PC-9 (cell line): ENCODE measurements around the gene RUNX2. TPM values are rescaled to one million over a fixed set of nuclear protein-coding genes. Genes with fewer than 3 reads are reported as not detected.

ENCODE experiments used
- BruUV-seq: library from RNA; stranded (reverse); fragments of 400-500 nt; replicated peaks from 2 replicates; lab custom pipeline; 2021; lab: Mats Ljungman, UMichigan
- CTCF ChIA-PET: fragments of 300-600 bp; sonication (Branson Sonifier 250); formaldehyde crosslinking; loops from one replicate; lab custom pipeline; 2022; ENCODE audit warnings: antibody characterized with exemption; lab: Charles Lee
- POLR2A ChIA-PET: fragments of 300-600 bp; sonication (Branson Sonifier 250); formaldehyde crosslinking; loops from one replicate; lab custom pipeline; 2022; ENCODE audit warnings: antibody characterized with exemption; ENCODE audit not compliant: unreplicated experiment; lab: Charles Lee
- DNase-seq, 2 experiments: peaks; one replicate each; pipeline versions ENCODE4 v3.0.0 to v3.0.0-alpha.2; 2015 to 2022; ENCODE audit warnings: mixed read lengths in 1 of 2
- H2AFZ ChIP-seq: fragments of 200-600 bp; sonication (generic); 2 replicates; pipeline ENCODE4 v1.8.1; 2017; ENCODE audit warnings: antibody characterized with exemption
- H3F3A ChIP-seq: fragments of 200-600 bp; sonication (generic); 2 replicates; pipeline ENCODE4 v1.8.1; 2017; ENCODE audit warnings: antibody characterized with exemption, mild to moderate bottlenecking, low read depth; ENCODE audit not compliant: insufficient read depth
- H3K27ac ChIP-seq: fragments of 200-600 bp; sonication (generic); 2 replicates; pipeline ENCODE4 v1.6.1; 2016; ENCODE audit warnings: mixed run types
- H3K27me3 ChIP-seq: fragments of 200-600 bp; sonication (generic); 2 replicates; pipeline ENCODE4 v1.6.1; 2016; ENCODE audit warnings: low read depth, mixed run types; ENCODE audit not compliant: insufficient read depth
- H3K36me3 ChIP-seq: fragments of 200-600 bp; sonication (generic); 2 replicates; pipeline ENCODE4 v1.6.1; 2016; ENCODE audit warnings: low read depth, mixed run types
- H3K4me1 ChIP-seq: fragments of 200-600 bp; sonication (generic); replicated peaks from 2 replicates; pipeline ENCODE4 v1.6.1; 2016; ENCODE audit warnings: mixed run types; ENCODE audit not compliant: insufficient read depth
- H3K4me2 ChIP-seq: fragments of 200-600 bp; sonication (generic); 2 replicates; pipeline ENCODE4 v1.6.1; 2017; ENCODE audit warnings: mixed run types
- H3K4me3 ChIP-seq: fragments of 200-600 bp; sonication (generic); 2 replicates; pipeline ENCODE4 v1.6.1; 2016; ENCODE audit warnings: mixed run types
- H3K79me2 ChIP-seq: fragments of 200-600 bp; sonication (generic); 2 replicates; pipeline ENCODE4 v1.6.1; 2017; ENCODE audit warnings: low read depth, mixed run types
- H3K9me2 ChIP-seq: fragments of 200-600 bp; sonication (generic); 2 replicates; pipeline ENCODE4 v1.8.1; 2017; ENCODE audit warnings: mild to moderate bottlenecking; ENCODE audit not compliant: insufficient read depth
- H3K9me3 ChIP-seq: fragments of 200-600 bp; sonication (generic); 2 replicates; pipeline ENCODE4 v1.8.1; 2016; ENCODE audit warnings: low read depth; ENCODE audit not compliant: insufficient read depth
- H4K20me1 ChIP-seq: fragments of 200-600 bp; sonication (generic); 2 replicates; pipeline ENCODE4 v1.8.1; 2017; ENCODE audit not compliant: insufficient read depth
- CTCF ChIP-seq: fragments of 200-600 bp; sonication (generic); conservative IDR thresholded peaks from 2 replicates; pipeline ENCODE4 v1.6.1; 2017; ENCODE audit warnings: mixed run types, antibody characterized with exemption, mild to moderate bottlenecking, moderate library complexity
- EZH2 ChIP-seq: fragments of 200-600 bp; sonication (generic); IDR thresholded peaks from 2 replicates; pipeline ENCODE4 v1.8.0; 2017; ENCODE audit warnings: antibody characterized with exemption, low read depth
- intact Hi-C: fragments of 100-400 bp; cut with micrococcal nuclease; formaldehyde crosslinking; loops from one replicate; pipeline ENCODE4 v1.10.0; 2022; ENCODE audit not compliant: unreplicated experiment
- total RNA-seq: library from RNA; stranded (reverse); gene quantifications from 2 replicates; pipeline ENCODE4 v1.2.3, GENCODE V29; 2021

Gene RUNX2
- total RNA-seq, 1 experiment from 2014 or later: 12.5 TPM

DNA sequence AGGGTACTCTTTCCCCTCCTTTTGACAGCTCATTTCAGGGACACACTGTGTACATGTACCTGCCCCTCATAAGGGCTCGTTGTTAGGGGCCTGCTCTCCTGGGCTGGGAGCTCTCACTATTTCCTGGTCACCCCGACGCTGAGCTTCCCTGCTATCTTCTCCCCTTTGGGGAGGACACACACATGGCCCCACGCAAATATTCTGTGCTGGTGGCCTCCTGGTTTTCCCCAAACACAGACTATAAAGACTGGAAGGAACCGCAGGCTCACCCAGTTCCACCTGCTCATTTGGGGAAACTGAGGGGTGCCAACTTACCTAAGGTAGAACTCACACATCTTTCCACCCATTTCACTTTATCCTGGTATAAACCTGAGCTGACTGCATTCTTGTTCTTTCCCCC, 351.0 kb downstream of the RUNX2 start:
- H4K20me1 ChIP-seq: no peaks in the 10 kb centered on the region
- no peak overlapping the region for H3K27ac ChIP-seq
- no TSS peak for BruUV-seq
- no peak overlapping the region for H3K4me3 ChIP-seq
- no peaks in the 10 kb centered on the region for H3K79me2 ChIP-seq
- POLR2A ChIA-PET: no interaction called here
- peaks cover 13% of the 10 kb centered on the region for H3K9me3 ChIP-seq
- H2AFZ ChIP-seq: no peak overlapping the region
- CTCF ChIA-PET: no interaction called here
- TF ChIP-seq CTCF: no peak
- no peak for TF ChIP-seq EZH2
- no peaks in the 10 kb centered on the region for H3K4me1 ChIP-seq
- H3K36me3 ChIP-seq: no peaks in the 10 kb centered on the region
- DNase-seq: no peak
- H3K27me3 ChIP-seq: no peaks in the 10 kb centered on the region
- H3K4me2 ChIP-seq: no peak overlapping the region
- intact Hi-C loops: no loop called here
- 0 out of 2 replicates have a peak, but pooled peaks cover 8% of the 10 kb centered on the region for H3F3A ChIP-seq
- no peaks in the 10 kb centered on the region for H3K9me2 ChIP-seq

GRCh38 chr6:45679631-45680030, 351.5 kb downstream of the RUNX2 start:
- H4K20me1 ChIP-seq: no peaks in the 10 kb centered on the region
- no peak overlapping the region for H3K4me2 ChIP-seq
- TF ChIP-seq EZH2 (no peak), CTCF (no peak)
- no peak overlapping the region for H3K4me3 ChIP-seq
- intact Hi-C loops: no loop called here
- H3K79me2 ChIP-seq: no peaks in the 10 kb centered on the region
- H3K27me3 ChIP-seq: no peaks in the 10 kb centered on the region
- BruUV-seq: no TSS peak
- no peak overlapping the region for H3K27ac ChIP-seq
- no peaks in the 10 kb centered on the region for H3K4me1 ChIP-seq
- POLR2A ChIA-PET: no interaction called here
- no peak for DNase-seq
- no peaks in the 10 kb centered on the region for H3K9me2 ChIP-seq
- no peak overlapping the region for H2AFZ ChIP-seq
- CTCF ChIA-PET: no interaction called here
- H3K36me3 ChIP-seq: no peaks in the 10 kb centered on the region
- peaks cover 13% of the 10 kb centered on the region for H3K9me3 ChIP-seq
- 0 out of 2 replicates have a peak, but pooled peaks cover 8% of the 10 kb centered on the region for H3F3A ChIP-seq

- Histone ChIP-seq H3K27ac (no peak overlapping the region), H3K4me3 (no peak overlapping the region), H3K4me2 (no peak overlapping the region), H3K27me3 (no peaks in the 10 kb centered on the region), H2AFZ (no peak overlapping the region), H3F3A (0 out of 2 replicates have a peak, but pooled peaks cover 7% of the 10 kb centered on the region), H3K36me3 (no peaks in the 10 kb centered on the region), H3K4me1 (no peaks in the 10 kb centered on the region), H3K79me2 (no peaks in the 10 kb centered on the region), H3K9me3 (peaks cover 13% of the 10 kb centered on the region), H3K9me2 (no peaks in the 10 kb centered on the region), H4K20me1 (no peaks in the 10 kb centered on the region)
- DNase-seq: peak in 1 of 2 experiments; percentile 40
- TF ChIP-seq EZH2 (no peak), CTCF (no peak)
- POLR2A ChIA-PET: no interaction called here
- CTCF ChIA-PET: interaction anchor here (0.7 kb wide), 1 partner anchor 41 kb away, joined by 7 read pairs; no protein-coding TSS in a partner anchor
- BruUV-seq: no TSS peak
- intact Hi-C loops: no loop called here
Observed at GRCh38 chr6:45681860-45682511, 353.9 kb downstream of the RUNX2 start.
